ENCODE data around the gene GTF2B. TPM values are rescaled to one million over a fixed set of nuclear protein-coding genes. Genes with fewer than 3 reads are reported as not detected.

GTF2B gene, protein sequence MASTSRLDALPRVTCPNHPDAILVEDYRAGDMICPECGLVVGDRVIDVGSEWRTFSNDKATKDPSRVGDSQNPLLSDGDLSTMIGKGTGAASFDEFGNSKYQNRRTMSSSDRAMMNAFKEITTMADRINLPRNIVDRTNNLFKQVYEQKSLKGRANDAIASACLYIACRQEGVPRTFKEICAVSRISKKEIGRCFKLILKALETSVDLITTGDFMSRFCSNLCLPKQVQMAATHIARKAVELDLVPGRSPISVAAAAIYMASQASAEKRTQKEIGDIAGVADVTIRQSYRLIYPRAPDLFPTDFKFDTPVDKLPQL
- 22.6 and 25.4 TPM in 2 replicates for total RNA-seq

DNA sequence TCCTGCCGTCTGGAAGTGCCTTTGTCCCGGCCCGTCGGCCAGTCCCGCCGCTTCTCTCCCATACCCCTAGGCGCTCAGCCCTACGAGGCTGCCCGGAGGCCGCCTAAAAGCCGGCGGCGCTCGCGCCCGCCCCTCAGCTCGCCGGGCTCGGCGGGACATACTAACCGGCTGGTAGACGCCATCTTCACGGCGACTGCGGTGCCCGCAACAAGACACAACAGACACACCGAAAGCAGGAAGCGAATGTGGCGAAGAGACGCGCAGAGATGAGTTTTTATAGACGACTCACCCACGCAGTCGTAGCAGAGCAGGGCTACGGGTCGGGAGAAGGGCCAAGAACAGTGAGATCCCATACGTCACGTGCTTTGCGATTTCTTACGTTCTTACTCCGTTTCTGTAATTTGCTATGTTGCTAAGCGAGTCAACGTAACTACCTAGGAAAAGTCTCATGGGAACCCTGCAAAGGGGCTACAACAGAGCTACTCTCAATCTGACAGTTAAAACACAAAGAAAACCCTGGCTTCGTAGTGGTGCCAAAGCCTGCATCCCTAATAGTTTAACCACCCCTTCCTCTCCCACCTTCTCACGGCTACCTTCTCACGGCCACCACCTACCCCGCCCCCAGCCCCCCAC lies at the start of gene GTF2B:
TSS of gene GTF2B (minus strand) at position 250 of the 633 bp plus-strand sequence. CDS start at position 182, 68 bp downstream.

Other genes starting within 250 kb of the GTF2B start
- 11.5 and 19.1 TPM in 2 replicates for gene PKN2, start 207.3 kb downstream of the GTF2B start, total RNA-seq
- gene KYAT3, start 101.1 kb upstream of the GTF2B start, total RNA-seq, result 18.6 and 25.9 TPM in 2 replicates
- 4.2 and 4.4 TPM in 2 replicates for gene RBMXL1, start 101.1 kb upstream of the GTF2B start, total RNA-seq
- 9.8 and 16.1 TPM in 2 replicates for gene GBP3, start 131.3 kb upstream of the GTF2B start, total RNA-seq
- gene GBP1, start 173.6 kb upstream of the GTF2B start, total RNA-seq, result 19.9 and 22.8 TPM in 2 replicates
- gene GBP2, start 234.5 kb upstream of the GTF2B start, total RNA-seq, result 0.49 and 3.5 TPM in 2 replicates